A673 (cell line): ENCODE measurements around the gene NAGK.

Source experiments
- CTCF ChIP-seq: fragments of 300-800, 200-600 bp; sonication (generic); conservative IDR thresholded peaks from 2 replicates; pipeline ENCODE4 v1.5.1; 2017; ENCODE audit warnings: low read depth, mild to moderate bottlenecking, antibody characterized with exemption, low read length, moderate library complexity, mixed read lengths
- EZH2 ChIP-seq: fragments of 200-600 bp; sonication (generic); IDR thresholded peaks from 2 replicates; pipeline ENCODE4 v1.6.1; 2017; ENCODE audit warnings: borderline replicate concordance, low read depth, mild to moderate bottlenecking, mixed read lengths, antibody characterized with exemption, low read length; ENCODE audit not compliant: poor library complexity, severe bottlenecking

GRCh38 chr2:71043531-71044407, 24.7 kb upstream of the NAGK start:
- no peak for TF ChIP-seq CTCF
- no peak for TF ChIP-seq EZH2
